ENCODE results near the gene DENND5B.
A peak's percentile ranks its signal among the peaks of the same experiment; 100 is the strongest.
"Not testable (repeated sequence)": the region's sequence is repeated elsewhere in the genome, so short reads cannot be mapped to it uniquely, and the experiment has no call there.

Gene DENND5B

GRCh38 chr12:31456562-31456961 lies 134.4 kb downstream of the DENND5B start:
- DNase-seq: no peak

DNA sequence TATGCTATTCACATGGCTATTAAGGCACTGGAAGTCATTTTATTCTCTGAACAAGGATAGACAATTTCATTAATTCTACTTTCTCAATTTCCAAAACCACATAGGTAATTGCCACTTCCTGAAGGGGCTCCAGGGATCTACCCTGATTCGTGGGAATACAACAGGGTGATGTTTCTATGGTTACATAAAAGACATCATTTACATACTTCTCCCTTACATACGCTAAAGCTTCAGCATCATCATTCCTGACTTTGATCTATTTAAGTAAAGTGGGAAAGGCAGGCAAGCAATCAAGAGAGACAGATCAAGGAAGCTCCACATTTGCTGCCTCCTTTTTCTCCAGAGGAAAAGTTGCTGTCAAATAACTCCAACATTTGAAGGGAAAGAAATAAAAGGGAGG lies 146.2 kb downstream of the DENND5B start:
- no peak for DNase-seq

- DNase-seq: no peak
Measured at GRCh38 chr12:31440586-31440985, 150.3 kb downstream of the DENND5B start.

DNA sequence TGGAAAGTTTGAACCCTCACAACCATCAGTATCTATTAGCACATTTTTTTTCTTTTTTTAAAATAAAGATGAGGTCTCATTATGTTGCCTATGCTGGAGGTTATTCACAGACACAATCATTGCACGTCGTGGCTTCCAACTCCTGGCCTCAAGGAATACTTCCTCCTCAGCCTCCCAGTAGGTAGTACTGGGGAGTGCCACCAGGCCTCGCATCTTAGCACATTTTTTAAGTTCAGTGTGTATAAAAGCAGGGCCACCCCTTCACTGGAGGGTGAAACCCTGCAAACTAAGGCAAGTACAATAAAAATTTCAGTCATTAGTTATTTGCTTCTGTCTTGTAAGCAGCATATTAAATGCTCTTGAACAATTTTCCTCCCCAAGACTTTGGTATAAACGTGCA lies 150.8 kb downstream of the DENND5B start:
- no peak for DNase-seq

DNA sequence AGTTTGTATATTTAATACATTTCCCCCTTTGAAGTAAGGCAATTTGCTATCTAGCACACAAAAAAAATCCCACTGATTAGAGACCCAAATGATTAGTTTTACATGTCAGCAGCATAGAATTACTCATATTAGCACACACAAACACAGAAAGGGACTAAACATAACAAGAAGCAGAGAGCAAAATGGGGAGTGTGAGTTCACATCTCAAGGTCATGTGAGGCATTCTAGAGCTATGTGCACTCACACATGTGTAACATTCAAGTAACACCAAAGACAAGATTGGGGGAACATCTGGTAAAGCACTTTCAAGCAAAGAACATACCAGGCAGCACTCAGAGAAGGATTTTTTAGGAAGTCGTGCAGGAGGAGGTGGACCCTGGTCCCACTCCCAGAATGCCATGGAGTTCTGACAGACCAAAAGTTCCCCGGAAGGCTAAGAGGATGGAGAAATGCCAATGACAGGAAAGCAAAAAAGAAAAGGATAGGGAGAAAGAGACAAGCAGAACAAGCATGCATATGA lies 159.2 kb downstream of the DENND5B start:
- no peak for DNase-seq

GRCh38 chr12:31423405-31423804 lies 167.5 kb downstream of the DENND5B start:
- no peak for DNase-seq

DNA sequence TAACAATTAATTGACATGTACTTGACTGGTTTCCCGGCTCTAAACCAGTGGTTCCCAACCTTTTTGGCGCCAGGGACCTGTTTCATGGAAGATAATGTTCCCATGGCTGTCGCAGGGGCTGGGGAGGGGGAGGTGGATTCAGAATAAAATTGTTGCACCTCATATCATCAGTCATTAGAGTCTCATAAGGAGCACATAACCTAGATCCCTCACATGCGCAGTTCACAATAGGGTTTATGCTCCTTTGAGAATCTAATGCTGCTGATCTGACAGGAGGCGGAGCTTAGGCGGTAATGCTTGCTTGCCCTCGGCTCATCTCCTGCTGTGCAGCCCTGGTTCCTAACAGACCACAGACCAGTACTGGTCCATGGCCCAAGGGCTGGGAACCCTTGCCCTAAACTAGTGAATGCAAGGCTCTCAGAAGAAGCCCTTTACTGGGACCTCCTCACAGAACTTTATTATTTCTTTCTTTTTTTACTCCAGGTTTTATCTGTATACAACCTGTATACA lies 178.6 kb downstream of the DENND5B start:
- DNase-seq: no peak

DNA sequence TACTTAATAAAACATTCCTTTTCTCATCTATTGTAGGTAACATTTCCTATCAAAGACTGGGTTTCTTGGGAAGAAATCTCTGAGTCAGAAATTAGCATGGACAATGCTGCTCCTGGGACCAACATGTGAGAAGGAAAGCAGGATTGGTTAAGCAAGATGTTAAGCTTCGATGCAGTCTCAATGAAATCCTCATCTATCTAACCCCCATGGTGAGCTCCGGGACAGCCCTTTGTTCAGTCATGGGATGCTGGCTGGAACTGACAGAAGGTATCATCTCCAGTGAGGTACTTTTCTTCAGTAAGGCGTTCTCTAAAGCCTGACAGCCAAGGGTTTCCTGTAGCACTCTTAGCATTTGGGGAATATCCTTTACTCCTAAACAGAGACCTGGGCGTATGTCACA lies 182.2 kb downstream of the DENND5B start:
- no peak for DNase-seq

- DNase-seq: no peak
Measured at GRCh38 chr12:31407562-31407961, 183.4 kb downstream of the DENND5B start.

DNA sequence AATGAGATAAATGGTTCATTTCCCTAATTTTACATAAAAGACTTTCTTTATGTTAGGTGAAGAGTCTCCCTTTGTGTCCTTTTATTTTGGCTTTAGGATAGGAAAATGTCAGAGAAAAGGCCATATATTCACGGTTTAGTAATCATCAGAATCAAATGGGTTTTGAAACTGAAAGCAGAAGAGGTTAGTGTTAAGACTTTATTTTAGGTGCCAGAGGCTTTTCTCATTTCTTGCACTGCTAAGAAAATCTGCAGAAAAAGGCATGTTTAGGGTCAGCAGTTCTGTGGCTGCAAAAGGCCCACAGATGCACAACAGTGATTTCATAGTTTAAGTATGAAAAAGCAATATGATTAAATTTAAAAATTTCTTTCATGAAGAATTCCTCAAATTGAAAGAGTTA lies 184.6 kb downstream of the DENND5B start:
- DNase-seq: no peak

DNA sequence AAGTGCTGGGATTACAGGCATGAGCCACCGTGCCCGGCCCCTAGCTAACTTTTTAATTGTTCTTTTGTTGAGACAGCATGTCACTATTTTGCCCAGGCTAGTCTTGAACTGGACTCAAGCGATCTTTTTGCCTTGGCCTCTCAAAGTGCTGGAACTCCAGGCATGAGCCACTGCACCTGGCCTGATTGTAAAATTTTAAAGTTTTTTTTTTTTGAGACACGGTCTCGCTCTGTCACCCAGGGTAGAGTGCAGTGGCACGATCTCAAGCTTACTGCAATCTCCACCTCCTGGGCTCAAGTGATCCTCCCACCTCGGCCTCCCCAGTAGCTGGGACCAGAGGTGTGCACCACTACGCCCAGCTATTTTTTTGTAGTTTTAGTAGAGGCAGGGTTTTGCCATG lies 185.9 kb downstream of the DENND5B start:
- DNase-seq: no peak

DNA sequence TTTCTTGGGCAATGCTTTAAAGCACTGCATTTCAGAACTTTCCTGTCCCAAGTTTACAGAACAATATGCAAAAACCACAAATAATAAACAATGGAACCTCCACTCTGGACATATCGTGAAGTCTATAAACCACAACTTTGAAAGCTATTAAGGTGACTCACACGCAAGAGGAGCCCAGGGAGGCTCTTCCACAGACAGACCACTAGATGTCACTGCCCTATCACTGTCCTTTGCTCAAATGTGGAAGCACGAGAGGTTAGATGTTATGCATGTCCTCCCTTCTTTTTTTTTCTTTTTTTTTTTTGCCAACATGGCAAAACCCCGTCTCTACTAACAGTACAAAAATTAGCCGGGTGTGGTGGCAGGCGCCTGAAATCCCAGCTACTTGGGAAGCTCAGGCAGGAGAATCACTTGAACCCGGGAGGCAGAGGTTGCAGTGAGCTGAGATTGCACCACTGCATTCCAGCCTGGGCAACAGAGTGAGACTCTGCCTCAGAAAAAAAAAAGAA lies 187.8 kb downstream of the DENND5B start:
- DNase-seq: peak; percentile 66

- DNase-seq: no peak
Measured at GRCh38 chr12:31393004-31393550, 197.9 kb downstream of the DENND5B start.

DNA sequence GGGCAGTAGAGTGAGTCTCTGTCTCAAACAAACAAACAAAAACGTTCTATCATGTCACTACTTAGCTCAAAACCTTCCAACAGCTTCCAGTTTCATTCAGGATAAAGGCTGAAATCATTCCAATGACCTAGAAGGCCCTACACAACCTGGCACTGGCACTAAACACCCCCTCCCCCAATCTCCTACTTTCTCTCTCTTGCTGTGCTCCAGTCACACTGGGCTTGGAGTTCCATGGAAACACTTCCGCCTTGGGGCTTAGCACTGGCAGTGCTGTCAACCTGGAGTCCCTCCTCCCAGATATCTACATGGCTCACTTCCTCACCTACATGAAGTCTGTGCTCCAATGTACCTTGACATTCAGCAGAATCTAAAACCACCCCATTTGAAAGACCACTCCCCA lies 199.9 kb downstream of the DENND5B start:
- DNase-seq: no peak

GRCh38 chr12:31388713-31389112 lies 202.2 kb downstream of the DENND5B start:
- DNase-seq: no peak

DNA sequence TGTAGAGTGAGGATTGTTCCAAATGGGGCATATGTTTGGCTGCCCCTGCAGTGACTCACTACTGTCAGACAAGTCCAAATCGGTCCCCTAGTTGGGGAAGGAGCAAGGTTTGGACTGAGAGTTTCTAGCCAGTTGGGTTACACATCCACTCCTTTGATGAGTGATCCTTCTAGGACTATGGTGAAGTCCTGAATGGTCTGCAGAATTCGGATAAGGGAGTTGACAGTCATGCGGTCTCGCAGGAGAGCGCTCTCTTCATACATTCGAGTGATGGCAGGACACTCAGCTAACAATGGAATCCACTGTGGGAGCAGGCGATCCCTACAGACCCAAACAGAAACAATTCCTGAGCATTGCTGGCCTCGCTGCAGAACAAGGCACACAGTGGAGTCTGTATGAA lies 203.5 kb downstream of the DENND5B start:
- no peak for DNase-seq

DNA sequence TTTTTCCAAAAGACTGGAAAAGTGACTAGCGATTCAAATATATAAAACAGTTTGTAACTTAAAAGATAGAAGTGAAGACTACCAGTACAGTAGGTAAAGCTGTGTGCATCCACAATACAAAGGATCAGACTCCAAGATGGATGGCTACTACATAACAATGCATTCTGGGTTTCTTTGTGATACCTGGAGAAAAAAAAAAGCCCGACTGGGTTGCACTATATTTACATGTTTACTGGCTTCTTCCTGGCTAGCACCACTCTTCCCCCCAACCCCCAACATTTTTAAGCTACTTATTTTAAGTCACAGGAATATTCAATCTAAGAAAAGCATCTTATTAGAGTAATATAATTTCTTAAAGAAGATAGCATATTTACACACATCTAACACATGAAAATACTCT lies 203.9 kb downstream of the DENND5B start:
- DNase-seq: no peak

GRCh38 chr12:31386364-31386777 lies 204.6 kb downstream of the DENND5B start:
- no peak for DNase-seq

GRCh38 chr12:31377210-31377609 lies 213.7 kb downstream of the DENND5B start:
- not testable (repeated sequence) for DNase-seq

DNA sequence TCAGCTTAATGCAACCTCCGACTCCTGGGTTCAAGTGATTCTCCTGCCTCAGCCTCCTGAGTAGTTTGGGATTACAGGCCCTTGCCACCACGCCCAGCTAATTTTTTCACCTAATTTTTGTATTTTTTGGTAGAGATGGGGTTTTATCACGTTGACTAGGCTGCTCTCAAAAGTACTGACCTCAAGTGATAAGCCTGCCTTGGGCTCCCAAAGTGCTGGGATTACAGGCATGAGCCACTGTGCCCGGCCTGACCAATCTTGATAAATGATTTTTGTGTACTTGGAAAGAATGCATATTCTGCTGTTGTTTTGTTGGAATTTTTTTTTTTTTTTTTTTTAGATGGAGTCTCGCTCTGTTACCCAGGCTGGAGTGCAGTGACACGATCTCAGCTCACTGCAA lies 215.5 kb downstream of the DENND5B start:
- DNase-seq: not testable (repeated sequence)

GRCh38 chr12:31371256-31371620 lies 219.7 kb downstream of the DENND5B start:
- no peak for DNase-seq

GRCh38 chr12:31370531-31371255 lies 220.2 kb downstream of the DENND5B start:
- no peak for DNase-seq

GRCh38 chr12:31369712-31370521 lies 221.0 kb downstream of the DENND5B start:
- no peak for DNase-seq
